Suprapubic skin (tissue), 4 donors: ENCODE results near the gene GLYATL3.

ENCODE experiments used
- CTCF ChIP-seq, 2 donors: fragments of 200-600 bp in 1 of 2; fragments of 450-650 bp in 1 of 2; sonication (generic) in 1 of 2; IDR thresholded peaks; one replicate each; pipeline ENCODE4 v1.5.1; 2016 to 2019; ENCODE audit warnings: antibody characterized with exemption in 2 of 2, mild to moderate bottlenecking in 1 of 2, moderate library complexity in 1 of 2
- EP300 ChIP-seq: sonication (generic); formaldehyde crosslinking; IDR thresholded peaks from one replicate; pipeline ENCODE4 v1.6.1; 2017; ENCODE audit warnings: antibody characterized with exemption
- POLR2A ChIP-seq, 2 donors: fragments of 450-650 bp; IDR thresholded peaks; one replicate each; pipeline ENCODE4 v1.6.1; 2017; ENCODE audit warnings: antibody characterized with exemption in 2 of 2, mild to moderate bottlenecking in 2 of 2, moderate library complexity in 2 of 2
- POLR2AphosphoS5 ChIP-seq, 3 donors: sonication (generic); formaldehyde crosslinking; IDR thresholded peaks; one replicate each; pipeline ENCODE4 v1.6.1; 2017; ENCODE audit warnings: antibody characterized with exemption in 3 of 3

- TF ChIP-seq CTCF (IDR thresholded peaks at IDR 0.05) (no peak), EP300 (no peak), POLR2AphosphoS5 (IDR thresholded peaks at IDR 0.05) (no peak), POLR2A (IDR thresholded peaks at IDR 0.05) (no peak)
Observed at GRCh38 chr6:49541936-49542335, 42.2 kb downstream of the GLYATL3 start.
